MCF 10A (cell line): Measurements from ENCODE around the gene CYSLTR1. TPM values are rescaled to one million over a fixed set of nuclear protein-coding genes. Genes with fewer than 3 reads are reported as not detected.
"Not testable (repeated sequence)": the region's sequence is repeated elsewhere in the genome, so short reads cannot be mapped to it uniquely, and the experiment has no call there.

ENCODE experiments used
- BruUV-seq: library from RNA; stranded (reverse); fragments of 400-500 nt; replicated peaks from 2 replicates; lab custom pipeline; 2021; lab: Mats Ljungman, UMichigan
- CTCF ChIA-PET: fragments of 300-600 bp; sonication (Branson Sonifier 250); formaldehyde crosslinking; extraction: SDS; loops from one replicate; lab custom pipeline; 2021; ENCODE audit warnings: antibody characterized with exemption, inconsistent platforms; lab: Yijun Ruan, JAX
- POLR2A ChIA-PET: fragments of 300-600, 350-650 bp; sonication (Branson Sonifier 250); formaldehyde crosslinking; extraction: SDS; loops from one replicate; lab custom pipeline; 2020; ENCODE audit warnings: antibody characterized with exemption, inconsistent platforms; lab: Yijun Ruan, JAX
- DNase-seq: peaks from one replicate; pipeline ENCODE4 v3.0.0-alpha.2; 2018; ENCODE audit not compliant: unreplicated experiment
- H3K27ac Mint-ChIP-seq: one replicate; pipeline ENCODE4 v1.8.0; 2022; ENCODE audit warnings: mild to moderate bottlenecking, low read depth, mixed read lengths; ENCODE audit not compliant: unreplicated experiment
- H3K27me3 Mint-ChIP-seq: one replicate; pipeline ENCODE4 v1.8.0; 2022; ENCODE audit warnings: mixed read lengths; ENCODE audit not compliant: insufficient read depth, unreplicated experiment
- H3K36me3 Mint-ChIP-seq: one replicate; pipeline ENCODE4 v1.8.0; 2022; ENCODE audit warnings: mild to moderate bottlenecking, moderate library complexity, mixed read lengths; ENCODE audit not compliant: insufficient read depth, unreplicated experiment
- H3K4me1 Mint-ChIP-seq: one replicate; pipeline ENCODE4 v1.8.0; 2022; ENCODE audit warnings: mixed read lengths; ENCODE audit not compliant: insufficient read depth, unreplicated experiment
- H3K4me3 Mint-ChIP-seq: one replicate; pipeline ENCODE4 v1.8.0; 2022; ENCODE audit warnings: mild to moderate bottlenecking, moderate library complexity, mixed read lengths; ENCODE audit not compliant: unreplicated experiment
- H3K9me3 Mint-ChIP-seq: one replicate; pipeline ENCODE4 v1.8.0; 2022; ENCODE audit warnings: mixed read lengths; ENCODE audit not compliant: unreplicated experiment
- CTCF ChIP-seq: fragments of 200-600 bp; IDR thresholded peaks from one replicate; pipeline ENCODE4 v1.8.0; 2022; ENCODE audit warnings: antibody characterized with exemption, mild to moderate bottlenecking; ENCODE audit not compliant: unreplicated experiment
- intact Hi-C: fragments of 100-400 bp; cut with micrococcal nuclease; formaldehyde crosslinking; loops from 2 replicates; pipeline ENCODE4 v1.14.1; 2022
- total RNA-seq: library from RNA; stranded (reverse); gene quantifications from 2 replicates; pipeline ENCODE4 v1.2.3, GENCODE V29; 2022

Gene CYSLTR1
- total RNA-seq, 1 experiment from 2014 or later, result 0.16 TPM

GRCh38 chrX:78237127-78237526 is 90.3 kb downstream of the CYSLTR1 start:
- ChIA-PET POLR2A (interaction anchor here (1.0 kb wide), 1 partner anchor 182 kb away, joined by 3 read pairs; no protein-coding TSS in a partner anchor), CTCF (interaction anchor here (0.7 kb wide), 1 partner anchor 9 kb away, joined by 3 read pairs; no protein-coding TSS in a partner anchor)
- TF ChIP-seq CTCF, result no peak
- peak; percentile 59 for DNase-seq
- Mint-ChIP-seq H3K36me3 (no peaks in the 10 kb centered on the region), H3K4me3 (no peak overlapping the region), H3K27ac (no peak overlapping the region), H3K27me3 (no peaks in the 10 kb centered on the region), H3K9me3 (peaks cover 15% of the 10 kb centered on the region), H3K4me1 (no peaks in the 10 kb centered on the region)
- intact Hi-C loops, result no loop called here
- no TSS peak for BruUV-seq

GRCh38 chrX:78226047-78226446 is 101.4 kb downstream of the CYSLTR1 start:
- H3K4me3 Mint-ChIP-seq, POLR2A ChIA-PET: not testable (repeated sequence)
- H3K9me3 Mint-ChIP-seq, result peaks cover 18% of the 10 kb centered on the region

More at GRCh38 chrX:78226047-78226446, 101.4 kb downstream of the CYSLTR1 start:
- H3K4me1 Mint-ChIP-seq, DNase-seq, H3K27me3 Mint-ChIP-seq, H3K36me3 Mint-ChIP-seq, CTCF ChIA-PET, intact Hi-C loops, H3K27ac Mint-ChIP-seq, BruUV-seq: not testable (repeated sequence)

Other genes starting within 250 kb of the CYSLTR1 start
- 279 and 310 TPM in 2 replicates for gene PGK1, start 223.4 kb downstream of the CYSLTR1 start, total RNA-seq
- 11.8 and 14.1 TPM in 2 replicates for gene TAF9B, start 188.0 kb downstream of the CYSLTR1 start, total RNA-seq